ENCODE data around the gene FNIP1. TPM values are rescaled to one million over a fixed set of nuclear protein-coding genes. Genes with fewer than 3 reads are reported as not detected.

The FNIP1 gene
- total and polyA plus RNA-seq, 2 experiments from 2014 or later = 8.2 to 27.9 TPM

GRCh38 chr5:131790550-131790949, 6.3 kb downstream of the FNIP1 start:
- H3K4me1 ChIP-seq (ENCODE audit: insufficient read depth) = no peaks in the 10 kb centered on the region
- ATAC-seq (no peak), DNase-seq (ENCODE audit: low spot score) (no peak)
- no peak overlapping the region for H3K4me2 ChIP-seq
- no peak overlapping the region for H2AFZ ChIP-seq
- H3K79me2 ChIP-seq (replicated peaks; ENCODE audit: insufficient read depth) = peaks cover 98% of the 10 kb centered on the region
- no peaks in the 10 kb centered on the region for H3K9me3 Mint-ChIP-seq
- H3K4me1 Mint-ChIP-seq = peaks cover 6% of the 10 kb centered on the region
- TF ChIP-seq STAT1 (IDR thresholded peaks at IDR 0.05; ENCODE audit: unreplicated experiment) (no peak), ZNF331 (CRISPR knock-in tag; IDR thresholded peaks at IDR 0.05; ENCODE audit: low read depth) (no peak), ETS1 (IDR thresholded peaks at IDR 0.05) (no peak), EZH2phosphoT487 (IDR thresholded peaks at IDR 0.05; ENCODE audit: unreplicated experiment) (no peak), ZNF114 (CRISPR knock-in tag; IDR thresholded peaks at IDR 0.05) (no peak), POLR2AphosphoS5 (IDR thresholded peaks at IDR 0.05; ENCODE audit: low read depth) (no peak), CREB1 (CRISPR knock-in tag; IDR thresholded peaks at IDR 0.05; ENCODE audit: low read depth) (no peak), NANOG (IDR thresholded peaks at IDR 0.05; ENCODE audit: borderline replicate concordance) (no peak), EZH2 (IDR thresholded peaks at IDR 0.05; ENCODE audit: low read depth, unreplicated experiment) (no peak), ZNF462 (CRISPR knock-in tag; IDR thresholded peaks at IDR 0.05) (no peak)
- TF ChIP-seq, protein P1, sequence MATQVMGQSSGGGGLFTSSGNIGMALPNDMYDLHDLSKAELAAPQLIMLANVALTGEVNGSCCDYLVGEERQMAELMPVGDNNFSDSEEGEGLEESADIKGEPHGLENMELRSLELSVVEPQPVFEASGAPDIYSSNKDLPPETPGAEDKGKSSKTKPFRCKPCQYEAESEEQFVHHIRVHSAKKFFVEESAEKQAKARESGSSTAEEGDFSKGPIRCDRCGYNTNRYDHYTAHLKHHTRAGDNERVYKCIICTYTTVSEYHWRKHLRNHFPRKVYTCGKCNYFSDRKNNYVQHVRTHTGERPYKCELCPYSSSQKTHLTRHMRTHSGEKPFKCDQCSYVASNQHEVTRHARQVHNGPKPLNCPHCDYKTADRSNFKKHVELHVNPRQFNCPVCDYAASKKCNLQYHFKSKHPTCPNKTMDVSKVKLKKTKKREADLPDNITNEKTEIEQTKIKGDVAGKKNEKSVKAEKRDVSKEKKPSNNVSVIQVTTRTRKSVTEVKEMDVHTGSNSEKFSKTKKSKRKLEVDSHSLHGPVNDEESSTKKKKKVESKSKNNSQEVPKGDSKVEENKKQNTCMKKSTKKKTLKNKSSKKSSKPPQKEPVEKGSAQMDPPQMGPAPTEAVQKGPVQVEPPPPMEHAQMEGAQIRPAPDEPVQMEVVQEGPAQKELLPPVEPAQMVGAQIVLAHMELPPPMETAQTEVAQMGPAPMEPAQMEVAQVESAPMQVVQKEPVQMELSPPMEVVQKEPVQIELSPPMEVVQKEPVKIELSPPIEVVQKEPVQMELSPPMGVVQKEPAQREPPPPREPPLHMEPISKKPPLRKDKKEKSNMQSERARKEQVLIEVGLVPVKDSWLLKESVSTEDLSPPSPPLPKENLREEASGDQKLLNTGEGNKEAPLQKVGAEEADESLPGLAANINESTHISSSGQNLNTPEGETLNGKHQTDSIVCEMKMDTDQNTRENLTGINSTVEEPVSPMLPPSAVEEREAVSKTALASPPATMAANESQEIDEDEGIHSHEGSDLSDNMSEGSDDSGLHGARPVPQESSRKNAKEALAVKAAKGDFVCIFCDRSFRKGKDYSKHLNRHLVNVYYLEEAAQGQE (IDR thresholded peaks at IDR 0.05; ENCODE audit: unreplicated experiment) = no peak
- TF ChIP-seq, protein P2, sequence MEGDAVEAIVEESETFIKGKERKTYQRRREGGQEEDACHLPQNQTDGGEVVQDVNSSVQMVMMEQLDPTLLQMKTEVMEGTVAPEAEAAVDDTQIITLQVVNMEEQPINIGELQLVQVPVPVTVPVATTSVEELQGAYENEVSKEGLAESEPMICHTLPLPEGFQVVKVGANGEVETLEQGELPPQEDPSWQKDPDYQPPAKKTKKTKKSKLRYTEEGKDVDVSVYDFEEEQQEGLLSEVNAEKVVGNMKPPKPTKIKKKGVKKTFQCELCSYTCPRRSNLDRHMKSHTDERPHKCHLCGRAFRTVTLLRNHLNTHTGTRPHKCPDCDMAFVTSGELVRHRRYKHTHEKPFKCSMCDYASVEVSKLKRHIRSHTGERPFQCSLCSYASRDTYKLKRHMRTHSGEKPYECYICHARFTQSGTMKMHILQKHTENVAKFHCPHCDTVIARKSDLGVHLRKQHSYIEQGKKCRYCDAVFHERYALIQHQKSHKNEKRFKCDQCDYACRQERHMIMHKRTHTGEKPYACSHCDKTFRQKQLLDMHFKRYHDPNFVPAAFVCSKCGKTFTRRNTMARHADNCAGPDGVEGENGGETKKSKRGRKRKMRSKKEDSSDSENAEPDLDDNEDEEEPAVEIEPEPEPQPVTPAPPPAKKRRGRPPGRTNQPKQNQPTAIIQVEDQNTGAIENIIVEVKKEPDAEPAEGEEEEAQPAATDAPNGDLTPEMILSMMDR (conservative IDR thresholded peaks at IDR 0.05; ENCODE audit: low read depth in 2 of 2) = no peak
- H3K36me3 Mint-ChIP-seq (ENCODE audit: low read depth) = no peaks in the 10 kb centered on the region
- no peaks in the 10 kb centered on the region for H3K36me3 ChIP-seq (ENCODE audit: insufficient read depth)
- H4K20me1 ChIP-seq (replicated peaks; ENCODE audit: insufficient read depth) = peaks cover 29% of the 10 kb centered on the region
- no peak overlapping the region for H3K27ac Mint-ChIP-seq
- H3K4me3 ChIP-seq = no peak overlapping the region
- no peak overlapping the region for H3K27ac ChIP-seq (ENCODE audit: low read depth)
- H3K9me2 ChIP-seq (ENCODE audit: insufficient read depth) = no peaks in the 10 kb centered on the region
- no peak overlapping the region for H3K4me3 Mint-ChIP-seq
- no peaks in the 10 kb centered on the region for H3K27me3 Mint-ChIP-seq (ENCODE audit: insufficient read depth, low read depth, poor library complexity)
- no peaks in the 10 kb centered on the region for H3F3A ChIP-seq (replicated peaks; ENCODE audit: low read depth)
- H3K27me3 ChIP-seq (ENCODE audit: insufficient read depth) = peaks cover 4% of the 10 kb centered on the region; the same call in 1 of the 2 replicates

All from GM23338 (cell line).